GM12878 (cell line): ENCODE results near the gene SNN. TPM values are rescaled to one million over a fixed set of nuclear protein-coding genes. Genes with fewer than 3 reads are reported as not detected.

Experiments used
- ATAC-seq: fragments of 200-7000 bp; cut with Tn5 transposase; 3 replicates; pipeline ENCODE4 v1.9.1; 2020; ENCODE audit warnings: mild to moderate bottlenecking, moderate library complexity
- BruUV-seq: library from RNA; stranded (reverse); fragments of 400-500 nt; replicated peaks from 2 replicates; lab custom pipeline; 2021; lab: Mats Ljungman, UMichigan
- CTCF ChIA-PET: fragments of 300-600 bp; sonication (Branson Sonifier 250); formaldehyde crosslinking; extraction: SDS; loops from one replicate; lab custom pipeline; 2021; ENCODE audit warnings: inconsistent platforms; lab: Yijun Ruan, JAX
- POLR2A ChIA-PET: fragments of 350-600 bp; formaldehyde crosslinking; extraction: SDS; loops from one replicate; lab custom pipeline; 2021; ENCODE audit warnings: inconsistent platforms; lab: Charles Lee
- RAD21 ChIA-PET: fragments of 300-600 bp; sonication (Branson Sonifier 250); formaldehyde crosslinking; loops from one replicate; lab custom pipeline; 2023; ENCODE audit warnings: antibody characterized with exemption; ENCODE audit not compliant: unreplicated experiment; lab: Charles Lee
- SMC1A ChIA-PET: fragments of 300-600 bp; sonication (Branson Sonifier 250); formaldehyde crosslinking; loops from one replicate; lab custom pipeline; 2023; ENCODE audit not compliant: unreplicated experiment, uncharacterized antibody; lab: Charles Lee
- DNase-seq: peaks from one replicate; pipeline ENCODE4 v3.0.0-alpha.2; 2011; ENCODE audit warnings: low read depth, low spot score
- FAIRE-seq: peaks from 3 replicates; lab custom pipeline; 2011; peaks lifted over from hg19 to GRCh38; lab: Jason Lieb, UNC
- H2AFZ ChIP-seq: 2 replicates; pipeline ENCODE4 v1.6.0; 2011; ENCODE audit warnings: low read depth, low read length, control low read depth; ENCODE audit not compliant: control insufficient read depth
- H3K27ac ChIP-seq: 2 replicates; pipeline ENCODE4 v1.5.1; 2011; ENCODE audit warnings: control low read depth; ENCODE audit not compliant: control insufficient read depth, insufficient read depth
- H3K27me3 ChIP-seq, 2 experiments: replicated peaks in 1 of 2; 2 replicates each; pipeline versions ENCODE4 v1.6.0 to v1.6.1; 2011; ENCODE audit warnings: low read length in 1 of 2; ENCODE audit not compliant: control insufficient read depth in 2 of 2, insufficient read depth in 2 of 2
- H3K36me3 ChIP-seq, 2 experiments: 2 replicates each; pipeline ENCODE4 v1.5.1; 2011; ENCODE audit warnings: low read length in 1 of 2; ENCODE audit not compliant: control insufficient read depth in 2 of 2, insufficient read depth in 2 of 2
- H3K4me1 ChIP-seq: 2 replicates; pipeline ENCODE4 v1.6.1; 2011; ENCODE audit warnings: mild to moderate bottlenecking, low read length, moderate library complexity, mixed read lengths; ENCODE audit not compliant: control insufficient read depth, insufficient read depth
- H3K4me2 ChIP-seq: 2 replicates; pipeline ENCODE4 v1.6.0; 2011; ENCODE audit warnings: control low read depth; ENCODE audit not compliant: control insufficient read depth, insufficient read depth
- H3K4me3 ChIP-seq: fragments of 200-600 bp; sonication (generic); 2 replicates; pipeline ENCODE4 v1.5.1; 2016
- H3K79me2 ChIP-seq: 2 replicates; pipeline ENCODE4 v1.6.0; 2011; ENCODE audit warnings: low read length; ENCODE audit not compliant: control insufficient read depth, insufficient read depth
- H3K9ac ChIP-seq: 2 replicates; pipeline ENCODE4 v1.8.0; 2011; ENCODE audit warnings: low read length, control low read depth, mixed read lengths; ENCODE audit not compliant: control insufficient read depth, insufficient read depth
- H3K9me3 ChIP-seq: replicated peaks from 3 replicates; pipeline ENCODE4 v1.5.1; 2011; ENCODE audit warnings: mild to moderate bottlenecking, low read length; ENCODE audit not compliant: control insufficient read depth, insufficient read depth
- H4K20me1 ChIP-seq: 2 replicates; pipeline ENCODE4 v1.6.0; 2011; ENCODE audit not compliant: control insufficient read depth, insufficient read depth
- WRNIP1 ChIP-seq: IDR thresholded peaks from 2 replicates; pipeline ENCODE4 v1.6.1; 2011; ENCODE audit warnings: low read depth, low read length, improper control_type of control experiment, borderline replicate concordance
- WGBS: methylation state at CpG from one replicate; pipeline ENCODE4 v1.1.6; 2016; ENCODE audit warnings: low lambda C conversion rate; ENCODE audit not compliant: insufficient replicate concordance, insufficient coverage; ENCODE audit errors: missing lambda C conversion rate; 5-methylcytosine and 5-hydroxymethylcytosine counted together
- in situ Hi-C: fragments of 300-500 bp; cut with MboI; formaldehyde crosslinking; loops from 9 replicates; pipeline ENCODE4 v1.14.3; 2018; ENCODE audit warnings: mixed read lengths
- intact Hi-C: fragments of 100-400 bp; cut with micrococcal nuclease; formaldehyde crosslinking; loops from one replicate; pipeline ENCODE4 v1.14.2; 2022; ENCODE audit not compliant: unreplicated experiment
- polyA plus RNA-seq, 11 experiments: library from polyadenylated mRNA; depleted of rRNA in 4 of 11; unstranded in 6 of 11; stranded (reverse) in 5 of 11; fragments of >200 nt; fragmentation: Nextera tagmentation in 4 of 11; fragmentation: Illumina TruSeq in 1 of 11; extraction: Ambion mirVana in 4 of 11; extraction: Trizol in 1 of 11; gene quantifications; 1 replicate in 1 of 11; 2 replicates in 10 of 11; pipeline versions ENCODE4 v1.2.1 to v1.2.3, GENCODE V29; 2011 to 2016; ENCODE audit warnings: inconsistent platforms in 2 of 11, missing spikeins in 2 of 11, low read depth in 1 of 11
- total RNA-seq, 4 experiments: library from RNA; depleted of rRNA in 3 of 4; stranded (reverse); fragments of >200 nt in 3 of 4; fragmentation: Illumina TruSeq in 1 of 4; extraction: Trizol in 1 of 4; gene quantifications; 2 replicates each; pipeline versions ENCODE4 v1.2.1 to v1.2.3, GENCODE V29; 2013 to 2021
- TF ChIP-seq, protein P1 (sequence below): IDR thresholded peaks from 2 replicates; pipeline ENCODE4 v1.6.1; 2012; ENCODE audit warnings: low read depth, low read length, improper control_type of control experiment
- TF ChIP-seq, protein P2 (sequence below): IDR thresholded peaks from 2 replicates; pipeline ENCODE4 v1.6.1; 2011; ENCODE audit warnings: low read depth, low read length, improper control_type of control experiment, borderline replicate concordance

The SNN gene
- total and polyA plus RNA-seq, 10 of the 15 experiments (the other 5 are each of a cell fraction or from before 2014, with no cell fraction given), result 2.2 to 43.4 (median 27.8) TPM

DNA sequence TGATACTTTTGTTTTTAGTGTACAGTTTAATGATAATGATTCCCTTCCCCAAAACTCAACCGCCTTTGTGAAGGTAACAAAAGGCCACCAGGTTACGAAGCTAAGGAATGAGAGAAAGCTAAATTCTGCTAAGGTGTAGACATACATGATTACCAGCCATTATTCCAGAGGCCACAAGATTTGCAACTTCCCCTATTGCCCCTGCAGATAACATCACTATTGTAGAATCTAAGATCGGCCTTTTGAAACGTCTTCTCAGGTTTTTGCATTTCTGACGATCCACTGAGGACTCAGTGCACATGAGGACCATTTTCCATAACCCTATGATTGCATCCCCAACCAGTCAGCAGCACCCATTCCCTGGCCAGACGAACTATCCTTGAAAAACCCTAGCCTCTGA lies 33.9 kb upstream of the SNN start:
- H3K9ac ChIP-seq, result no peak overlapping the region
- no peak overlapping the region for H3K27ac ChIP-seq
- no peaks in the 10 kb centered on the region for H3K36me3 ChIP-seq
- RAD21 ChIA-PET, result interaction anchor here (3.2 kb wide), 1 partner anchor 102 kb away, joined by 15 read pairs; no protein-coding TSS in a partner anchor
- BruUV-seq, result no TSS peak
- H3K79me2 ChIP-seq, result no peaks in the 10 kb centered on the region
- no peaks in the 10 kb centered on the region for H4K20me1 ChIP-seq
- H2AFZ ChIP-seq, result no peak overlapping the region
- no peaks in the 10 kb centered on the region; a peak in 1 of 4 replicates for H3K27me3 ChIP-seq
- in situ Hi-C loops (no loop called here), intact Hi-C loops (no loop called here)
- no peak for DNase-seq
- TF ChIP-seq, protein P1, sequence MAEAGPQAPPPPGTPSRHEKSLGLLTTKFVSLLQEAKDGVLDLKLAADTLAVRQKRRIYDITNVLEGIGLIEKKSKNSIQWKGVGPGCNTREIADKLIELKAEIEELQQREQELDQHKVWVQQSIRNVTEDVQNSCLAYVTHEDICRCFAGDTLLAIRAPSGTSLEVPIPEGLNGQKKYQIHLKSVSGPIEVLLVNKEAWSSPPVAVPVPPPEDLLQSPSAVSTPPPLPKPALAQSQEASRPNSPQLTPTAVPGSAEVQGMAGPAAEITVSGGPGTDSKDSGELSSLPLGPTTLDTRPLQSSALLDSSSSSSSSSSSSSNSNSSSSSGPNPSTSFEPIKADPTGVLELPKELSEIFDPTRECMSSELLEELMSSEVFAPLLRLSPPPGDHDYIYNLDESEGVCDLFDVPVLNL, result no peak
- TF ChIP-seq, protein P2, sequence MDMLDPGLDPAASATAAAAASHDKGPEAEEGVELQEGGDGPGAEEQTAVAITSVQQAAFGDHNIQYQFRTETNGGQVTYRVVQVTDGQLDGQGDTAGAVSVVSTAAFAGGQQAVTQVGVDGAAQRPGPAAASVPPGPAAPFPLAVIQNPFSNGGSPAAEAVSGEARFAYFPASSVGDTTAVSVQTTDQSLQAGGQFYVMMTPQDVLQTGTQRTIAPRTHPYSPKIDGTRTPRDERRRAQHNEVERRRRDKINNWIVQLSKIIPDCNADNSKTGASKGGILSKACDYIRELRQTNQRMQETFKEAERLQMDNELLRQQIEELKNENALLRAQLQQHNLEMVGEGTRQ, result no peak
- no peak for TF ChIP-seq WRNIP1
- 39% methylated on average over 6 of the region's 6 CpGs for WGBS
- SMC1A ChIA-PET, result interaction anchor here (0.9 to 4.7 kb wide), 4 partner anchors 47 to 226 kb away, joined by 3 to 25 read pairs (median 4); no protein-coding TSS in a partner anchor
- H3K9me3 ChIP-seq, result no peaks in the 10 kb centered on the region; the same call in 2 of the 3 replicates
- H3K4me2 ChIP-seq, result no peak overlapping the region
- ATAC-seq, result no peak
- POLR2A ChIA-PET, result interaction anchor here (1.1 kb wide), 1 partner anchor 104 kb away, joined by 5 read pairs; no protein-coding TSS in a partner anchor
- CTCF ChIA-PET, result interaction anchor here (0.6 to 1.3 kb wide), 4 partner anchors 44 to 226 kb away, joined by 3 to 5 read pairs (median 3); no protein-coding TSS in a partner anchor
- no peak for FAIRE-seq
- H3K4me3 ChIP-seq, result no peak overlapping the region
- H3K4me1 ChIP-seq, result peaks cover 4% of the 10 kb centered on the region
